IMR-90 (cell line): ENCODE measurements around the gene IFT25. TPM values are rescaled to one million over a fixed set of nuclear protein-coding genes. Genes with fewer than 3 reads are reported as not detected.
A peak's percentile ranks its signal among the peaks of the same experiment; 100 is the strongest.

Source experiments
- ATAC-seq: fragments of 200-7000 bp; cut with Tn5 transposase; 2 replicates; pipeline ENCODE4 v1.9.1; 2020; ENCODE audit warnings: low read depth, mild to moderate bottlenecking, moderate library complexity
- BruUV-seq: library from RNA; stranded (reverse); fragments of 400-500 nt; replicated peaks from 2 replicates; lab custom pipeline; 2021; lab: Mats Ljungman, UMichigan
- CTCF ChIA-PET: fragments of 300-600 bp; formaldehyde crosslinking; extraction: SDS; loops from one replicate; lab custom pipeline; 2021; ENCODE audit warnings: antibody characterized with exemption; lab: Yijun Ruan, JAX
- POLR2A ChIA-PET: fragments of 300-600 bp; sonication (Branson Sonifier 250); formaldehyde crosslinking; loops from one replicate; lab custom pipeline; 2022; ENCODE audit warnings: antibody characterized with exemption; ENCODE audit not compliant: unreplicated experiment; lab: Charles Lee
- DNase-seq: peaks from one replicate; pipeline ENCODE4 v3.0.0; 2013
- H2AFZ ChIP-seq: replicated peaks from 2 replicates; pipeline ENCODE3; 2013; ENCODE audit warnings: low read length, mild to moderate bottlenecking; ENCODE audit not compliant: poor library complexity
- H2AK5ac ChIP-seq: 2 replicates; pipeline ENCODE4 v1.6.1; 2013; ENCODE audit warnings: low read depth, low read length, inconsistent platforms
- H2AK9ac ChIP-seq: replicated peaks from 2 replicates; pipeline ENCODE3; 2013; ENCODE audit warnings: mild to moderate bottlenecking, low read depth, low read length, moderate library complexity; ENCODE audit not compliant: poor library complexity
- H2BK120ac ChIP-seq: 2 replicates; pipeline ENCODE4 v1.6.1; 2013; ENCODE audit warnings: low read depth, low read length, inconsistent platforms
- H2BK15ac ChIP-seq: 3 replicates; pipeline ENCODE4 v1.6.1; 2013; ENCODE audit warnings: low read depth, low read length, inconsistent platforms
- H2BK20ac ChIP-seq: 2 replicates; pipeline ENCODE4 v1.6.1; 2013; ENCODE audit warnings: low read depth, mild to moderate bottlenecking, inconsistent platforms, low read length, moderate library complexity
- H2BK5ac ChIP-seq: 2 replicates; pipeline ENCODE4 v1.6.1; 2013; ENCODE audit warnings: mild to moderate bottlenecking, low read depth, low read length, inconsistent platforms; ENCODE audit not compliant: poor library complexity, severe bottlenecking
- H3K14ac ChIP-seq: replicated peaks from 2 replicates; pipeline ENCODE4 v1.6.1; 2013; ENCODE audit warnings: low read depth, low read length, inconsistent platforms
- H3K18ac ChIP-seq: 2 replicates; pipeline ENCODE4 v1.6.1; 2013; ENCODE audit warnings: low read depth, low read length, control low read depth
- H3K23ac ChIP-seq: 2 replicates; pipeline ENCODE4 v1.6.1; 2013; ENCODE audit warnings: low read depth, low read length, inconsistent platforms
- H3K27ac ChIP-seq: 2 replicates; pipeline ENCODE4 v1.5.1; 2013; ENCODE audit warnings: mild to moderate bottlenecking, control low read depth, low read length; ENCODE audit not compliant: insufficient read depth
- H3K27me3 ChIP-seq: 2 replicates; pipeline ENCODE4 v1.6.1; 2013; ENCODE audit warnings: low read length; ENCODE audit not compliant: control insufficient read depth, insufficient read depth
- H3K36me3 ChIP-seq: 2 replicates; pipeline ENCODE4 v1.6.1; 2013; ENCODE audit warnings: low read length, mixed read lengths; ENCODE audit not compliant: control insufficient read depth, insufficient read depth
- H3K4ac ChIP-seq: 2 replicates; pipeline ENCODE4 v1.6.1; 2013; ENCODE audit warnings: low read depth, low read length, inconsistent platforms
- H3K4me1 ChIP-seq: 2 replicates; pipeline ENCODE4 v1.6.1; 2013; ENCODE audit warnings: low read length, mixed read lengths; ENCODE audit not compliant: control insufficient read depth, insufficient read depth
- H3K4me2 ChIP-seq: 2 replicates; pipeline ENCODE4 v1.6.1; 2013; ENCODE audit warnings: low read depth, mild to moderate bottlenecking, control low read depth, low read length, moderate library complexity
- H3K4me3 ChIP-seq: 2 replicates; pipeline ENCODE4 v1.5.1; 2013; ENCODE audit warnings: low read depth, mild to moderate bottlenecking, control low read depth, low read length, moderate library complexity; ENCODE audit not compliant: insufficient read depth
- H3K56ac ChIP-seq: 2 replicates; pipeline ENCODE4 v1.6.1; 2013; ENCODE audit warnings: low read length, inconsistent platforms; ENCODE audit not compliant: insufficient read depth; ENCODE audit errors: extremely low read depth
- H3K79me1 ChIP-seq, 2 experiments: 2 replicates each; pipeline ENCODE4 v1.6.1; 2013; ENCODE audit warnings: low read length in 2 of 2, inconsistent platforms in 1 of 2, low read depth in 1 of 2
- H3K9ac ChIP-seq: 2 replicates; pipeline ENCODE4 v1.6.1; 2013; ENCODE audit warnings: low read depth, low read length, control low read depth
- H3K9me1 ChIP-seq: 2 replicates; pipeline ENCODE4 v1.6.1; 2013; ENCODE audit warnings: low read length, inconsistent platforms; ENCODE audit not compliant: insufficient read depth
- H3K9me3 ChIP-seq: 2 replicates; pipeline ENCODE4 v1.6.1; 2013; ENCODE audit warnings: low read length; ENCODE audit not compliant: control insufficient read depth, insufficient read depth
- H4K20me1 ChIP-seq: 2 replicates; pipeline ENCODE4 v1.6.1; 2013; ENCODE audit warnings: low read length, inconsistent platforms; ENCODE audit not compliant: insufficient read depth
- H4K5ac ChIP-seq: 2 replicates; pipeline ENCODE4 v1.6.1; 2013; ENCODE audit warnings: mild to moderate bottlenecking, low read depth, low read length, control low read depth
- H4K8ac ChIP-seq, 2 experiments: 2 replicates each; pipeline ENCODE4 v1.6.1; 2013; ENCODE audit warnings: low read depth in 2 of 2, low read length in 2 of 2, control low read depth in 1 of 2, inconsistent platforms in 1 of 2
- H4K91ac ChIP-seq: 2 replicates; pipeline ENCODE4 v1.6.1; 2013; ENCODE audit warnings: low read depth, low read length, inconsistent platforms; ENCODE audit not compliant: insufficient read depth
- BHLHE40 ChIP-seq: fragments of 150-350 bp; IDR thresholded peaks from 2 replicates; pipeline ENCODE4 v1.6.1; 2016; ENCODE audit warnings: mild to moderate bottlenecking, low read depth, low read length
- CEBPB ChIP-seq: IDR thresholded peaks from 2 replicates; pipeline ENCODE4 v1.6.1; 2012; ENCODE audit warnings: low read depth, low read length, improper control_type of control experiment
- CHD1 ChIP-seq: IDR thresholded peaks from 2 replicates; pipeline ENCODE4 v1.6.1; 2012; ENCODE audit warnings: low read depth, low read length, improper control_type of control experiment
- MAFK ChIP-seq: IDR thresholded peaks from 2 replicates; pipeline ENCODE4 v1.6.1; 2012; ENCODE audit warnings: low read depth, low read length, improper control_type of control experiment
- POLR2A ChIP-seq: IDR thresholded peaks from 2 replicates; pipeline ENCODE4 v1.6.1; 2012; ENCODE audit warnings: mild to moderate bottlenecking, low read depth, low read length
- RCOR1 ChIP-seq: IDR thresholded peaks from 2 replicates; pipeline ENCODE4 v1.6.1; 2012; ENCODE audit warnings: mild to moderate bottlenecking, low read length, improper control_type of control experiment; ENCODE audit not compliant: insufficient replicate concordance
- RFX5 ChIP-seq: IDR thresholded peaks from 2 replicates; pipeline ENCODE4 v1.8.0; 2012; ENCODE audit warnings: low read depth, mild to moderate bottlenecking, low read length, moderate library complexity
- SMC3 ChIP-seq: fragments of 150-350 bp; IDR thresholded peaks from 2 replicates; pipeline ENCODE4 v1.6.1; 2016; ENCODE audit warnings: low read depth, mild to moderate bottlenecking, antibody characterized with exemption, low read length, moderate library complexity
- WGBS, 2 experiments: methylation state at CpG; one replicate each; pipeline versions ENCODE4 v1.1.5 to v1.1.7; 2013; ENCODE audit warnings: missing lambda C conversion rate in 2 of 2; ENCODE audit not compliant: insufficient read length in 1 of 2; ENCODE audit errors: extremely low coverage in 2 of 2; 5-methylcytosine and 5-hydroxymethylcytosine counted together
- dilution Hi-C: fragments of 300-500 bp; cut with HindIII; formaldehyde crosslinking; loops from one replicate; pipeline ENCODE4 v1.14.3; 2018; ENCODE audit warnings: low sequenced_read_pairs; ENCODE audit not compliant: unreplicated experiment
- in situ Hi-C: fragments of 300-500 bp; cut with MboI; formaldehyde crosslinking; loops from 3 replicates; pipeline ENCODE4 v1.14.3; 2019; ENCODE audit warnings: low sequenced_read_pairs, inconsistent platforms, mixed read lengths
- intact Hi-C: fragments of 100-400 bp; cut with micrococcal nuclease; formaldehyde crosslinking; loops from 2 replicates; pipeline ENCODE4 v1.10.0; 2022
- polyA plus RNA-seq, 3 experiments: library from polyadenylated mRNA; depleted of rRNA; stranded (reverse); fragments of >200 nt; gene quantifications; 2 replicates each; pipeline ENCODE4 v1.2.3, GENCODE V29; 2012; ENCODE audit warnings: low replicate concordance in 1 of 3
- total RNA-seq: library from RNA; depleted of rRNA; stranded (reverse); fragments of >200 nt; gene quantifications from 2 replicates; pipeline ENCODE4 v1.2.3, GENCODE V29; 2012
- TF ChIP-seq, protein P1 (sequence below): fragments of 150-350 bp; IDR thresholded peaks from 2 replicates; pipeline ENCODE4 v1.6.1; 2017; ENCODE audit warnings: mild to moderate bottlenecking, antibody characterized with exemption, low read length, low read depth

The IFT25 gene
- total and polyA plus RNA-seq, 2 of the 4 experiments (the other 2 are of a cell fraction), result 9.1 to 38.0 TPM

DNA sequence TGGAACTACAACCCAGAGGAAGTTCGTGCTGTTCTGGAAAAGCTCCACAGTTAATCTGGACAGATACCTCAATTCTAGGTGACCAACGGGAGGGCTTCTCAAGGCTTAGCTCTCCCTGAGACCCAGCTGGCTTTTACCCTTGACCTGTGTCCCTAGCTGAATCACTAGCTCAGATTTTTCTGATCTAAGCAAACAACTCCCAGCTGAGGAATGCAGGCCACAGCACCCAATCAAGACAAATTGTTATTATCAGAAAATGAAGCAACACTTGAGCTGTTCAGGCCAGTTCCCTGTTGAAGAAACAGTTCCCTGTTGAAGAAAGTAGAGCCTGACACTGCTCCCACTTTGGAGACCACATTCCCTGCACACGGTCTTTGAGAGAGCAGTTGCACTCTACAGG lies 35.6 kb downstream of the IFT25 start:
- TF ChIP-seq BHLHE40, result no peak
- TF ChIP-seq POLR2A, result no peak
- TF ChIP-seq MAFK, result no peak
- TF ChIP-seq SMC3, result no peak
- TF ChIP-seq RCOR1, result no peak
- TF ChIP-seq CHD1, result no peak
- peak; percentile 57 for TF ChIP-seq CEBPB
- no peak for TF ChIP-seq RFX5
- TF ChIP-seq, protein P1, sequence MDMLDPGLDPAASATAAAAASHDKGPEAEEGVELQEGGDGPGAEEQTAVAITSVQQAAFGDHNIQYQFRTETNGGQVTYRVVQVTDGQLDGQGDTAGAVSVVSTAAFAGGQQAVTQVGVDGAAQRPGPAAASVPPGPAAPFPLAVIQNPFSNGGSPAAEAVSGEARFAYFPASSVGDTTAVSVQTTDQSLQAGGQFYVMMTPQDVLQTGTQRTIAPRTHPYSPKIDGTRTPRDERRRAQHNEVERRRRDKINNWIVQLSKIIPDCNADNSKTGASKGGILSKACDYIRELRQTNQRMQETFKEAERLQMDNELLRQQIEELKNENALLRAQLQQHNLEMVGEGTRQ, result no peak
- 0 out of 2 replicates have a peak overlapping the region, but pooled peaks have one; percentile 25 for H4K5ac ChIP-seq
- in situ Hi-C loops, result no loop called here
- peak overlapping the region; percentile 9; the same call in 1 of the 2 replicates for H3K18ac ChIP-seq
- H4K8ac ChIP-seq, result peak overlapping the region in 1 of 2 experiments; percentile 17; a peak in 1 of 4 replicates
- 70% methylated on average over 2 of the region's 3 CpGs; no CpG with 5 or more reads in 1 of the 2 experiments for WGBS, 2 experiments
- H2AK5ac ChIP-seq, result no peak overlapping the region
- ATAC-seq, result peak; percentile 88
- H2AFZ ChIP-seq, result no peak overlapping the region
- H3K4me1 ChIP-seq, result peaks cover 6% of the 10 kb centered on the region
- H3K4me2 ChIP-seq, result no peak overlapping the region
- no TSS peak for BruUV-seq
- H3K56ac ChIP-seq, result no peak overlapping the region
- ChIA-PET POLR2A (no interaction called here), CTCF (no interaction called here)
- H2BK5ac ChIP-seq, result no peak overlapping the region
- DNase-seq, result peak; percentile 21
- H2BK120ac ChIP-seq, result no peak overlapping the region
- 0 out of 2 replicates have a peak overlapping the region, but pooled peaks have one; percentile 7 for H3K23ac ChIP-seq
- H3K27me3 ChIP-seq, result no peaks in the 10 kb centered on the region
- H3K27ac ChIP-seq, result peak overlapping the region; percentile 53; the same call in 1 of the 2 replicates
- dilution Hi-C loops, result no loop called here
- peaks cover 3% of the 10 kb centered on the region; the same call in 1 of the 2 replicates for H3K9me1 ChIP-seq
- no peaks in the 10 kb centered on the region for H4K20me1 ChIP-seq
- H2BK20ac ChIP-seq, result no peak overlapping the region
- H2BK15ac ChIP-seq, result no peak overlapping the region
- no peak overlapping the region for H4K91ac ChIP-seq
- intact Hi-C loops, result no loop called here
- H3K36me3 ChIP-seq, result peaks cover 7% of the 10 kb centered on the region
- H3K79me1 ChIP-seq, result no peaks in the 10 kb centered on the region
- no peak overlapping the region for H2AK9ac ChIP-seq
- no peaks in the 10 kb centered on the region for H3K9me3 ChIP-seq
- no peak overlapping the region for H3K9ac ChIP-seq
- H3K14ac ChIP-seq, result no peak overlapping the region
- no peak overlapping the region for H3K4me3 ChIP-seq
- peak overlapping the region; percentile 40 for H3K4ac ChIP-seq
